Measurements from ENCODE around the gene TRAF6.
A peak's percentile ranks its signal among the peaks of the same experiment; 100 is the strongest.
"Not testable (repeated sequence)": the region's sequence is repeated elsewhere in the genome, so short reads cannot be mapped to it uniquely, and the experiment has no call there.

The TRAF6 gene

DNA sequence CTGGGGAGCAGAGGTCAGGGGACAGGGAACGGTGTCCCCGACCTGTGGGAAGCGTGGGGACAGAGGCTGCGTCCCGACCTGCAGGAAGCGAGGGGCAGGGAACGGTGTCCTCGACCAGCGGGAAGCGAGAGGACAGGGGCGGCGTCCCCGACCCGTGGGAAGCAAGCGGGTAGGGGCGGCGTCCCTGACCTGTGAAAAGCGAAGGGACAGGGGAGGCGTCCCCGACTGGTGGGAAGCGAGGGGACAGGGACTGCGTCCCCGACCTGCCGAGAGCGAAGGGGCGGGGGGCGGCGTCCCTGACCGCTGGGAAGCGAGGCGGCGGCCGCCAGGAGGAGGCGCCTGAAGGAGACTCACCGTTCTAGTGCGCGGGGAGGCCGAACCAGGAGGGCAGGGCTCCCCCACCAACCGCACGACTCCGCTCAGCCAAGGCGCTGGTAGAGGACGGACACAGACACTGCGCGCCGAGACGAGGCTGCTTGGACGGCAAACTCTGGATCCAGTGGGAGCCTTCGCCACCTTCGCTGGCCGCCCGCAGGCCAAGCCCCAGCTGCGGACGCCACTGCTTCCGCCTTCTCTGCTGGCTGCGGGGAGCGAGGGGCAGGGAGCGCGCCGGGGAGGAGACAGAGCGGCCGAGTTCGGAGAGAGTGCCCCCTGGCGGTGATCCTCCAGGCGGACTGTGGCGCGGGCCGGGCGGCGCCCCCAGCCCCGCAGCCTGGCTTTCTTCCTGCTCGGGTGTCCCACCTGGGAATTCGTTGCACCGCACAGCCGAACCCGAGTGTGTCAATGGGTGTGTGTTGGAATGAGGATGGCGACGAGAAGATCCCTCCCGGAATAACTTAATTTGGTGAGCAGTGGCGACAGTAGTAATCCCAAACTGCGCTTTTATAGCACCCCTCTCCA, at the start of gene TRAF6:
TRAF6 (minus strand) TSS at position 579 of the 900 bp plus-strand sequence. CDS start 8,757 bp downstream, outside the sequence.
- peak; percentile 78 to 86 for DNase-seq (ENCODE audit: low read depth in 2 of 2)

DNA sequence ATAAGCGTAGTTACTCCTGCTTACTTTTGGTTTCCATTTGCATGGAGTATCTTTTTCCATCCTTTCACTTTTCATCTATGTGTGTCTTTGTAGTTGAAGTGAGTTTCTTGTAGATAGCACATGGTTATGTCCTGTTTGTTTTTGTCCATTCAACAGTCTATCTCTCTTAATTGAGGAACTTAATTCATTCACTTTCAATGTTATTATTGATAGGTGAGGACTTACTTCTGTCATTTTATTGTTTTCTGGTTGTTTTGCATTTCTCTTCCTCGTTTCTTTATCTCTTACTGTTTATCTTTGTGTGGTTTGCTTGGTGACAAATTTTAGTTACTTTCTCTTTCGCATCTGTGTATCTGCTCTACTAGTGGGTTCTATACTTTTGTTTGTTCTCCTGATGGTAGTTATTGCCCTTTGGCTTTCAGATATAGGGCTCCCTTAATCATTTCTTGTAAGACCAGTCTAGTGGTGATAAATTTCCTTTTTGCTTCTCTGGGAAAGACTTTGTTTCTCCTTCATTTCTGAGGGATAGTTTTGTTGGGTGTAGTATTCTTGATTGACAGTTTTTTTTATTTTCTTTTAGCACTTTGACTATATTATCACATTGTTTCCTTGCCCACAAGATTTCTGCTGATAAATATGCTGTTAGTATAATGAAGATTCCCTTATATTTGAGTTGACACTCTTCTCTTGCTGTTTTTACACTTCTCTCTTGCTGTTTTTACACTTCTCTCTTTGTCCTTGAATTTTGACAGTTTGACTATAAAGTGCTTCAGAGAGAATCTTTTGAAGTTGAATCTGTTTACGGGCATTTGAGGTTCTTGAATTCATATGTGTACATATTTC, 48.7 kb upstream of the TRAF6 start:
- no peak for DNase-seq (ENCODE audit: low read depth in 2 of 2)

DNA sequence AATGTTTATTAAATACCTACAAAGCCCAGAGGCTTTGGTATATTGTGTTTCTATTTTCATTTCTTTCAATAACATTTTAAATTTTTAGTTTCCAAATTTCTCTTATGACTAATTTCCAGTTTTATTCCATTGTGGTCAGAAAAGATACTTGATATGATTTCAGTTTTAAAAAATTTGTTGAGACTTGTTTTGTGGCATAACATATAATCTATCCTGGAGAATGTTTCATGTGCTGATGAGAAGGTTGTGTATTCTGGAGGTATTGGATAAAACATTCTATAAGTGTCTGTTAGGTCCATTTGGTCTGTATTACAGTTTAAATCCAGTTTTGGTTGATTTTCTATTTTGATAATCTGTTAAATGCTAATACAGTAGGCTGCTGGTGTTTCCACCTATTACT, 47.9 kb upstream of the TRAF6 start:
- no peak for DNase-seq (ENCODE audit: low read depth in 2 of 2)

- DNase-seq (ENCODE audit: low read depth in 2 of 2) = not testable (repeated sequence)
These were observed 47.3 kb upstream of the TRAF6 start for GRCh38 chr11:36557390-36557789.

GRCh38 chr11:36550385-36551115, 40.5 kb upstream of the TRAF6 start:
- no peak for DNase-seq (ENCODE audit: low read depth in 2 of 2)

DNA sequence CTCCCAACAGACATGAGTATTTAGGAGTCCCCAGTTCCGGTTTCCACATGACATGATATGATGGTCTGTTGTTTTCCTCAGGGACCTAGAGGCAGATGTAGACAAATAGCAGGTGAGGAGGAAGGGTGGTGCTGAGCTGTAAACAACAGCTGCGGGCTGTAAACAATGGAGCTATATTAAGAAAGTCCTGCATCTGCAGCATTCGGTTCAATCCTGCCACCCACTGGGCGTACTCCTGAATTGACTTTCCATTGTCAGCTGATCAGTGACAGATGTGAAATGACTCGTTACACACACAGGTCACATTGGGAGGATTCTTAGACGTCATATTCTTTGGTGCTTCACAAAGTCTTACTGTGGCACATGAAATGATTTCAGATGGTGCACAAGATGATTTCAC, 30.9 kb upstream of the TRAF6 start:
- peak; percentile 4 to 8 for DNase-seq (ENCODE audit: low read depth in 2 of 2)

DNA sequence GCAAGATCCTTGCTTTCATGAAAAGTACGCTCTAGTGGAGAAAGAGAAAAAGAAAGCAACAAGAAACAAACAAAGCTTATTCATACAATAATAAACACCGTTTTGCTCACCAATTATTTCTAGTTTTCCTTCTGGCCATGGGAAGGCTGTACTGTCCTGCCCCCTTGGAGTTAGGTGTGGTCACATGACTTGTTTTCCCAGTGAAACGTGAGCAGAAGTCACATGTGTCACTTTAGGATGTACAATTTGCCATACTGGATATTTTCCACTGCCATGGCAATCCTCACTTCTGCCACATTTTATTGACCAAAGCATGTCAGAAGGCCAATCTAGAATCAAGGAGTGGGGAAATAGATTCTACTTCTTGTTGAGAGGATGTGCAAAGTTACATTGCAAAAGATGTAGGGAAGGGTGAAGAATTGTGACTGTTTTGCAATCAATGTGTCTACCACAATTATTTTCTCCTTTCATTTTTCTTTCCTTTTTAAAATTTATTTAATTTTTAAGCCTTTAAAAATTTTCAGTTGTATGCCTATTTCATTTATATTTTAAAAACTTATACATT, 24.3 kb upstream of the TRAF6 start:
- DNase-seq (ENCODE audit: low read depth in 2 of 2) = no peak

GRCh38 chr11:36532941-36533601, 23.0 kb upstream of the TRAF6 start:
- no peak for DNase-seq (ENCODE audit: low read depth in 2 of 2)

GRCh38 chr11:36530840-36531239, 20.8 kb upstream of the TRAF6 start:
- no peak for DNase-seq (ENCODE audit: low read depth in 2 of 2)

GRCh38 chr11:36513965-36514364, 3.9 kb upstream of the TRAF6 start:
- no peak for DNase-seq (ENCODE audit: low read depth in 2 of 2)

DNA sequence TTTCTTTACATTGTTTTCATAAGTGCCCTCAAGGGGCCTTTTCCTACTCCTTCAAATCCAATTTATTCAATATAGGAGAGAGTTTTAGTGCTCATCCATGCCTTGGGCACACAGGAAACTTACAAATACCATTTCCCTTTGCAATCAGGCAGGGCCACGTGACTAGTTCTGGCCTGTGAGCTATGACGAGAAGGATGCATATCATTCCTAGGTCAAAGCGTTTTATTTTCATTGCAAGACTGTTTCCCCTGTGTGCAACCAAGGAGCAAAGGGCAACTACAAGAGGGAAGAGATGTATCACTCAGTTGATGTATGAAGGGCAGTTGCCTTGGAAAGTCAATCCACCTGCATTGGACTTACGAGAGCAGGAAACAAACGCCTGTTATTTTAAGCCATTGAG, 1.9 kb upstream of the TRAF6 start:
- no peak for DNase-seq (ENCODE audit: low read depth in 2 of 2)

DNA sequence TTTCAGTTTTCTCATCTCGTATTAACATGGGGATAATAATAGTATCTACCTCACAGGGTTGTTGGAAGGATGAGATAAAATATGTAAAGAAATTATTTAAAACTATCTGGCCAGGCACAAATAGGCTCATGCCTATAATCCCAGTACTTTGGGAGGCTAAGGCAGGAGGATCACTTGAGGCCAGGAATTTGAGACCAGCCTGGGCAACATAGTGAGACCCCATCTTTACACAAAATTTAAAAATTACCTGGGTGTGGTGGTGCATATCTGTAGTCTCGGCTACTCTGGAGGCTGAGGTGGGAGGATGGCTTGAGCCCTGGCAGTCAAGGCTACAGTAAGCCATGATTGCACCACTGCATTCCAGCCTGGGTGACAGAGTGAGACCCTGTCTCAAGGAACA, 990 bp upstream of the TRAF6 start:
- not testable (repeated sequence) for DNase-seq (ENCODE audit: low read depth in 2 of 2)

GRCh38 chr11:36510594-36510942, 496 bp upstream of the TRAF6 start:
- DNase-seq (ENCODE audit: low read depth in 2 of 2) = no peak

DNA sequence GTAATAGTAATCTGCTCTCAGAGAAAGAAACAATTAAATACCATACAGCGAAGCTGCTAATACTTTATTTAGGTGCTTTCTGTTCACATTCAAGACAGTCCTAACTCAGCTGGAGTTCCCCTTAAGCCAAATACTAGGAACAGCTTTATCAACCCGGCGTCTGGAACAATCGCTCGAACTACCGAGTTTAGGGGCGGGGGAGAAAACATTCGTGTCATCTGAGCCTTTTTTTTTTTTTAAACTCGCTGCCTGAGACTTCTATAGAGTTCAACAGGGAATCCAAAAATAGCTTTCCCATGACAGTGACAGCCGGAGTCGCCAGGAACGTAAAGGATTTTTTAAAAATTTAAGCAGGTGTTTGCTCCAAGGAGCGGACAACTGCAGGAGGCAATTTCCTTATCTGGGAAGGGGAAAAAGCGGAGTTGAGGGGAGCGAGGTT, 852 bp downstream of the TRAF6 start:
- DNase-seq (ENCODE audit: low read depth in 2 of 2) = peak in 1 of 2 donors; percentile 13

- DNase-seq (ENCODE audit: low read depth in 2 of 2) = no peak
These were observed 1.3 kb downstream of the TRAF6 start for GRCh38 chr11:36508743-36509142.

GRCh38 chr11:36507824-36508489, 2.1 kb downstream of the TRAF6 start:
- DNase-seq (ENCODE audit: low read depth in 2 of 2) = no peak

DNA sequence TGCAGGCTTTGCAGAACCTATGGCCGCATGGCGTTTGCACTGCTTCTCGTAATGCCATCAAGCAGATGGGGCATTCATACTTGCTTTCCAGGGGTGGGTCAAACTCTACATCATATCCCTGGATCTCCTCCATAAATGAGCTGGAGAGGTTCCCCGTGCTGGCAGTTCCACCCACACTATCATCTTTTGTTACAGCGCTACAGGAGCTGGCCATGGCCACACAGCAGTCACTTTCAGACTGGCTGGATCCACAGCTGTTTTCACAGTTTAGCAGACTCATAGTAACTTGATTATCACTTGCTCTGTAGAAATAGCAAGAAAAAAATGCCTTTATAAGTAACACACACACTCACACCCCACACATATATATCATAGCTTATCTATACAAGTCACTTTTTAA, 8.8 kb downstream of the TRAF6 start:
- no peak for DNase-seq (ENCODE audit: low read depth in 2 of 2)

GRCh38 chr11:36500315-36500721, 9.8 kb downstream of the TRAF6 start:
- no peak for DNase-seq (ENCODE audit: low read depth in 2 of 2)

GRCh38 chr11:36499315-36499714, 10.8 kb downstream of the TRAF6 start:
- no peak for DNase-seq (ENCODE audit: low read depth in 2 of 2)

- no peak for DNase-seq (ENCODE audit: low read depth in 2 of 2)
These were observed 11.4 kb downstream of the TRAF6 start for GRCh38 chr11:36498721-36499120.

DNA sequence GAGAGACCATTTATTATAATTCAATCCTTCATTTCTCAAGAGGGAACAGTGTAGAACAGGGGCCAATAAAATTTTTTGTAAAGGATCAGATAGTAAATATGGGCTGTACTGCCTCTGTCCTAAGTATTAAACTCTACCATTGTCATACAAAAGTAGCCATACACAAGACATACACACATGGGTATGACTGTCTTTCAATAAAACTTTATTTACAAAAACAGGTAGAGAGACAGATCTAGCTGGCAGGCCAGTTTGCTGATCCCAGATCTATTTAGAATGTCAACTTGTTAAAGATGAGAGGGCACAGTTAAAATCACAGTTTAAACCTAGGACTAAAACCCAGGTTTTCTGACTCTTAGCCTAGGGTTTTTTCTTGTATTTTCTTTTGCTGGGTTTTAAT, 16.7 kb downstream of the TRAF6 start:
- DNase-seq (ENCODE audit: low read depth in 2 of 2) = no peak

Data from stimulated activated CD4-positive, alpha-beta T cell treated with anti-CD3 and anti-CD28 coated beads, Interleukin-15, amount 100 ng/mL, for 48 hours (primary cell).